Stimulated activated CD4-positive, alpha-beta T cell treated with anti-CD3 and anti-CD28 coated beads, Interleukin-2, amount 100 ng/mL, for 48 hours (primary cell): ENCODE measurements around the gene SLC19A2.
"Not testable (repeated sequence)": the region's sequence is repeated elsewhere in the genome, so short reads cannot be mapped to it uniquely, and the experiment has no call there.

Experiments used
- DNase-seq, 2 donors: peaks; one replicate each; pipeline ENCODE4 v3.0.0-alpha.2; 2020

Gene SLC19A2, protein sequence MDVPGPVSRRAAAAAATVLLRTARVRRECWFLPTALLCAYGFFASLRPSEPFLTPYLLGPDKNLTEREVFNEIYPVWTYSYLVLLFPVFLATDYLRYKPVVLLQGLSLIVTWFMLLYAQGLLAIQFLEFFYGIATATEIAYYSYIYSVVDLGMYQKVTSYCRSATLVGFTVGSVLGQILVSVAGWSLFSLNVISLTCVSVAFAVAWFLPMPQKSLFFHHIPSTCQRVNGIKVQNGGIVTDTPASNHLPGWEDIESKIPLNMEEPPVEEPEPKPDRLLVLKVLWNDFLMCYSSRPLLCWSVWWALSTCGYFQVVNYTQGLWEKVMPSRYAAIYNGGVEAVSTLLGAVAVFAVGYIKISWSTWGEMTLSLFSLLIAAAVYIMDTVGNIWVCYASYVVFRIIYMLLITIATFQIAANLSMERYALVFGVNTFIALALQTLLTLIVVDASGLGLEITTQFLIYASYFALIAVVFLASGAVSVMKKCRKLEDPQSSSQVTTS

GRCh38 chr1:169485431-169486280 is at the start of gene SLC19A2:
TSS of gene SLC19A2 (minus strand) at chr1:169485944. CDS start at chr1:169485766, 178 bp downstream.
- peak; percentile 85 for DNase-seq

GRCh38 chr1:169534653-169535052 is 48.9 kb upstream of the SLC19A2 start:
- DNase-seq, result no peak

DNA sequence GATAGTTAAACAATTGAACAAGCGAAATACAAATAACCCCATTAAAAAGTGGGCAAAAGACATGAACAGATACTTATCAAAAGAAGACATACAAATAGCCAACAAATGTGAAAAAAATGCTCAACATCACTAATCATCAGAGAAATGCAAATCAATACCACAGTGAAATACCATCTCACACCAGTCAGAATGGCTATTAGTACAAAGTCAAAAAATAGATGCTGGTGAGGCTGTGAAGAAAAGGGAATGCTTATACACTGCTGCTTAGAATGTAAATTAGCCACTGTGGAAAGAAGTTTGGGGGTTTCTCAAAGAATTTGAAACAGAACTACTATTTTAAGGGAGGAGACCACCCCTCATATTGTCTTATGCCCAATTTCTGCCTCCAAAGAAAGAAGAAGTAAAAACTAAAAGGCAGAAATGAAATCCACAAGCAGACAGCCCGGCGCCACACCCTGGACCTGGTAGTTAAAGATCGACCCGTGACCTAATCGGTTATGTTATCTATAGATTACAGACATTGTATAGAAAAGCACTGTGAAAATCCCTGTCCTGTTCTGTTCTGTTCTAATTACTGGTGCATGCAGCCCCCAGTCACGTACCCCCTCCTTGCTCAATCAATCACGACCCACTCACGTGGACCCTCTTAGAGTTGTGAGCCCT is 47.9 kb upstream of the SLC19A2 start:
- DNase-seq, result not testable (repeated sequence)

DNA sequence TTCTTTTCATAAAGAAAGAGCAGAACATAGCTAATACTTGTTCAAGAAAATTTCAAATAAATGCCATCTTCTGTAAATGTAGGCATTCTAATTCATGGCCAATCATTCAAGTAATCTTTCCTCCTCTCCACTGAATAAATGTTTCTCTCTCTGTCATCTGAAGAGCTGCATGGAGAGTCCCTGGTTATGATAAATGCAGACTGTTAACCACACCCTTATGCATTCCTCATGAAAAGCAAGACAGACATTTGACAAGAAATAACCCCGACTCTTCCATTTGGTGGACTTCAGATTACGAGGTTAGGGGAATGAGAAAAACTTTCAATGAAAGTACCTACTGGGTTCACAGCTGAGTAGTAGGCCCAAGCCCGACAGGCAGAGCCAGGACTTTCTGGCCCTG is 44.7 kb upstream of the SLC19A2 start:
- no peak for DNase-seq

GRCh38 chr1:169529068-169529642 is 43.4 kb upstream of the SLC19A2 start:
- DNase-seq, result no peak

GRCh38 chr1:169528215-169529067 is 42.7 kb upstream of the SLC19A2 start:
- no peak for DNase-seq

DNA sequence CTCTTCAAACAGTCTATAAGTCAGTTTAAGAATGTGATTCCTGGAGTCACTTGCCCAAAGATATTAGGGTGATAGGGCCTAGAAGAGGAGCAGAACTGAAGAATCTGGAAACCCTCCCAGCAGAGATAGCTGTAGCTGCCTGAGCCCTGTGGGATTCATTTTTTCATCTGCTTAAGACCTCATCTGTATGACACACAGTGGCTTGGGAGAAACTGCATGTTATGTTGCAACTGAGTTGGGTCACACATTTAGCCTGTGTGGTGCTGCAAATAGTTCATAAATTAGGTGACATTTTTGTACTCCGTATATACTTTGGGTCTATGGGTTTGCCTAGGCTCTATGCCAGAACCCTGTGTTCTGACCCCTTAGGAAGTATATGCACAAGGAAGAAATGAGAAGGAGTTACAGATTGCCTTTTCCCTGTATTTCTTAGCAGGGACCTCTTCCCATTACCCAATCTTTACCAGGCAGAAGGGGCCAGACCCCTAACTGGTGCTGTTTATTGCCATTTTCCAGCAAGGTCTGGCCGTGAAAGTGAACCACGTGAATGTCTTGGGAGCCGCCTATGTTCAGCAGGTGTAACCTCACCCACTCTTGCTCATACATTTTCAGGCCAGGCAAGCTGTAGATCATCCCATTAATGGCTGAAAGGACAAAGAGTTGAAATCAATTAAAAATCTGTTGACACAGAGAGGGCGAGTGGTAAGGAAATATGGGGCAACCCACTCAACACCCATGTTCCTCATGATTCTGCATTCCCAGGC is 41.9 kb upstream of the SLC19A2 start:
- no peak for DNase-seq

DNA sequence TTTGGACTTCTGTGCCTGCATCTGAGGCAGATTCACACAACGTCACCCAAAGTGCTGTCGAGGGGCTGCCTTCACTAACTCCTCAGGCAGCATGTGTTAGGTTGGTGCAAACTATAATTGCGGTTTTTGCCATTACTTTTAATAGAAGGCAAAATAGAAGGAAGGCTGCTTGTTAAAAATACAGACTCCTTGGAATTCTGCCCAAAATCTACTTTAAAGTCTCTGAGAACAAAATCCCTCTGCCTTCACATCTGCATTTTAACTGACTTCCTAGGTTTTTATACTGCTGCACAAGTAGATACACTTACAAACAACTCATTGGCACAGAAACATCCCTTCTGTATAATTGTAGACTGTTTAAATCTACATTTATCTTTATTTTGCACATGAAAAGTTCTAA is 41.3 kb upstream of the SLC19A2 start:
- no peak for DNase-seq

DNA sequence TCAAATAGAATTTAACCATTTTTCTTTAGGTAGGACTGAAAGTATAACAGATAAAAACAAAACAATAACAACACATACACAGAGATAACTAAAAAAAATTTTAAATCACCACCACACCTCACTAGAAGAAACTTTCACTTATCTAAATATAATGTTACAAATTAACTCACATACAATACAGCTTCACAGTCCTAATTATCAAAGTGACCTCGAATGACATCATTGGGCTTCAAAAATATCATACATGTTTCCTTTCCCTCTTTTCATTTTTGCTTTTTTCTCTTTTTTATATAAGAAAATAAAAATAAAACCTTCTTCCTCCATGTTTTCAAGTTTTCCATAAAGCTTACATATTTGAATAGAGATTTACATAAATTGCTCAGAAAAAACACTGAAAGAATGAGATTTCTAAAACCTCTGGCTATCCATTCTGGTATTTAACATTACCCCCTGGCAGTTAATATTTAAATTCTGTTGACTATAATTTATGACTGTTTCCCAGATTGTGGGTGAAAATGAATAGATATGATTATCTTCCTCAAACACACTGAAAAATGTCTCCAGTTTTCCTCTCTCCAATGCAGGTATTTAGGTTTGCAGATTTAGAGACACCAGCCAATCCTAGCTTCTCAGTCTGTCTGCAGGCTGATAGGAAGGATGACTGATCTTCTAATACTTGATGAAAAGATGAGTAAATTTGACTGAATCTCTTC is 40.5 kb upstream of the SLC19A2 start:
- DNase-seq, result no peak

- DNase-seq, result no peak
These were observed 39.6 kb upstream of the SLC19A2 start for GRCh38 chr1:169525391-169525790.

DNA sequence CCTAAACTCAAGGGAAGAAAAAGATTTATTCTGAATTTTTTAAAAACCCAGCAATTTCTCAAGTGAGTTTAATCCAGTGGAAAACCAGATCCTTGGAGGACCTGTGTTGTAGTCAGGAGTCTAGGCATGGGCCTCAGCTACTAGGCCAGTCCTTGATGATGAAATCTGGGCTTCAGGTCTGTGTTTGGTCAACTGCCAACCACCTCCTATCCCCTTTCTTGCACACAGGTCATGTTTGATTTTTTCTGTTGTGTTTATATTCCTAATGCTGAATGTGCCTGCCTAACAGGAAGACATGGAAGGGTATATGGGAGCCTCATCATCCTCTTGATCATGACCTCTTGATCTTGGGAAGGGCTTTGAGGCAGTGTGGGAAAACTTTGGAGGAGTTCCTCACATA is 38.2 kb upstream of the SLC19A2 start:
- no peak for DNase-seq

DNA sequence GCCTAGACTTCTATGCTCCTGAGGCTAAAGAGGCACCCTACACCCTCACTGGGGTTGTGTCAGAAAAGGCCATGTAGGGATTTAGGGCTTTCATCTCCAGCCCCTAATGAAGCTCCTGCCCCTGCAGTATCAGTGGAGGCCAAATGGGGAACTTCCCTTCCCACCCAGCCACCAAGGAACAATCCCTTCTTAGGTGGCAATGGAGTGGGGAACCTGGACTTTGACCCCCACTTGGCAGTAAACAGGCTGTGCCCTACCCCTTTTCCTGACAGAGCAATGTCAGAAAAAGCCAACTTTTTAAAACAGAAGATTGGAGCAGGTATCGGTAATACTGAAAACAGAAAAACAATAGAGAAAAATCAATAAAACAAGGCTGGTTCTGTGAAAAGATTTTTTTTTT is 35.5 kb upstream of the SLC19A2 start:
- DNase-seq, result no peak

DNA sequence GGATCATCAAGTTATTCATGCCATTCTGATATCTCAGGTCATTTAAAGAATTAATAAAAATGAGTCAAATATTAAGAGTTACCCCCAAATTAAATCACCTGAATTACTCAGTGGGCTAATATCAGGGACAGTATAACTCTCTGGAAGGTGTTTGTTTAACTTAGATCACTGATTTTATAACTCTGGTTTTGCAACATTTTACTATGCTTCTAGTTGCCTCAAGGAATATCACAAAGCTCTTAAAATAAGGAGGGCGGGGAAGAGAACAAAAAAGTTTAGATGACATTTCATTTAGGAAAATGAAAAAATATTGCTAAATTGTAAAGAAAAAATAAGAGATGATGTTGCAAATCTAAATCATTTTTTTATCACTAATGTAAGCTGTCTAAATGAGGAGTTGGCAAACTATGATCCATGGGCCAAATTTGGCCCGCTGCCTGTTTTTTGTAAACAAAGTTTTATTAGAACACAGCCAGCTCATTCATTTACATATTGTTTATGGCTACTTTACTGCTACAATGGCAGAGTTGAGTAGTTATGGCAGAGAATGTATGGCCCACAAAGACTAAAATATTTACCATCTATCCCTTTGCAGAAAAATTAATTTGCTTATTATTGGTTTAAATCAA is 31.9 kb upstream of the SLC19A2 start:
- DNase-seq, result no peak

DNA sequence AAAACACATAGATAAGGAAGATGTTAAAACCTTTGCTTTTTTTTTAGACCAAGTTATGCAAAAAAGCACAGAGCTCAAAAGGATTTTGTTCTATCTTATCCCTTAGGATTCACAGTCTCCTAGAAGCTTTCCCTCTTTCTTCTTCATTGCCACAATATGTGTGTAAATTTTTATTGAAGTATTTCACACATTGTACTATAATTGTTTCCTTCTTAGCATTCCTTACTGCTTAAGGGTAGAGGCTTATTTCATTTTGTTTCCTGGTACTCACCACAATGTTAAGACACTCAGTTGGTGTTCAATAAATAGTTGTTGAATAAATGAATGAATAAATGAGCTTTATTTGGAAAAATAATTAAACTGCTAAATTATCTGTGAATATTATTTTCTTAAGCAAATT is 29.9 kb upstream of the SLC19A2 start:
- no peak for DNase-seq

DNA sequence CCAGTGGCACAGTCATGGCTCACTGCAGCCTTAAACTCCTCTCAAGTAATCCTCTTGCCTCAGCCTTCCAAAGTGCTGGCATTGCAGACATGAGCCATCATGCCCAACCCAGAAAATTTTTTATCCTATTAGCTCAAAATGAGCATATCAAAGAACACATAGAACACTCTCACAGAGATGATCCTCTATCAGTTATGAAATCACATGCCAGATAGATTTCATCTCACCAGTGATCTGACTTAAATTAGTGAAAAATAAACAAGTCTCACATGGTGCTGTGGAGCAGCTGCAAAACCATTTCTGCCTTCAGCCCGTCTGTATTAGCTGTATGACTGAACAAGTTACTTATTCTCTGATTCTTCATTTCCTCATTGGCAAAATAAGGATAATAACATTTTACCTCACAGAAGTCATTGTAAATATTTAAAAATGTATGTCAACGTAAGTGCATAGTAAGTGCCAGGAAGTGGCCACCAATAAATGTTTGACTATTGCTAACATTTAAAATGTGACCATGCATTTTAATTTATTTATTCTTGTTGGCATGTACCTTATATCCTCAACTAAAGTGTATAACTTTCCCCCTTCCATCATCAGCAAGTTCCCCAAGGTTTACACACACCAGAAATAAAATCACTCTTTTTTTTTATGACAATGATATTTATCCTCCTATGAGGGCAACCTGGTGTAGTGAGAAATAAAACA is 29.0 kb upstream of the SLC19A2 start:
- no peak for DNase-seq

DNA sequence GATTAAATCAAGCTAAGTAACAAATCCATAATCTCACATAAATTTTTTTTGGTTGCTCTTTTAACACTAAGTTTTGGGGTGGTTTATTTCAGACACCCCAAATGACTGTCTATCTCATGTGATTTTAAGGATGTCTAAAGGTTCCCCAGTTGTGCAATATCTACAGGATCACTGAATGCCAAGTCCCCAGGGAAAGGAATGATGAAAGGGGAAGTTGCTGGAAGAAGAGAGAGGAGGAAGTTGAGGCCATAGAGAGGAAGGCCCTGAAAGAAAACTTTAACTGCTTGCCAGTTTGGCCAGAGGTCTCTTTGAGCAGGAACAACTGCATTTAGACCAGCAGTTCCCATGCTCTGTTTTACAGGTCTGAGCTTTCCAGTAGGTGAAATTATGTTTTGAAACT is 27.5 kb upstream of the SLC19A2 start:
- DNase-seq, result no peak

DNA sequence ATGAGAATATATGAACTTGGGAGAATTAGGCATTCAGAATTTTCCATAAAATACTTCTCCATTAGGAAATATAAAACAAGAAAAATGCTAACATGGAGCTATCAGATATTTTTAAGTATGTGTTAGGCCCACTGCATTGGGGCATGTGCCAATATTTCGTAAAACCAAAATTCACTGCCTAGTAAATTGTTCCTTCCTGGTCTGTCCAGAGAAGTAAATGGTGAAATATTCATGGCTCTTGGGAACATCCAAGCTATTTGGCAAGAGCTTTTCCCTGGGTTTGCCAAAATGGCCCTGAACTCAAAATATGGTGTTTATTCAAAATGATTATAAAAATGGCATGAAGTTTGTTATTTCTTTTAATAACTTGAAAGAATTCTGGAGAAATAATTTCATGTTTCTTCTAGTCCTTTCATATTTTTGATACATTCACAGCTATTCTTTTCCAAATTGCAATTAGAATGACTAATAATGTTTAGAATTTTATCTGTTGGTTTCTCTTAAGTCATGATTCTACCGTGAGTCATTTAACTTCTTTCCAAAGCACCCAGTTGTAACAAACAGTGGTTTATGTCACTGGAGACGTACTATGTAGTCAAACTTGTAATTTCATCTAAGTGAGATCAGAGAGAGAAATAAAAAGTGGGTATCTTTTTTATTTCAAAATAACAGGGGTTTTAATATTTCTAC is 25.7 kb upstream of the SLC19A2 start:
- DNase-seq, result no peak

DNA sequence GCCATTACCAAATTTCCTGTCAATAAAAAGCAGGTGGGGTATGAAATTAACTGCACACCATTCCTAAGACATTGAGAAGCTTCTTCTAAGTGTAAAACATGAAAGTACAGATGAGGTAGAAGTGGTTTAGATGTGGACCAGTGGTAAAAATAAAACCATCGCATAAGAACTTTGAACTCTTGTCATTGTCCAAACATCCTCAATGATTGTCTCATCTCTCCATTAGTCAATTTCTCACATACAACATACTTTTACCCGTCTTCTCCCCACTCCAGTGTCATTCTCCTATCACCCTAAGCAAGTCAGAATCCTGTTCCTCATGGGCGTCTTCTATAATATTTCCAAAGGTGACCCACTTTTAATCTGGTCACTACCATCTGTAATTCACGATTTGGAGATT is 24.3 kb upstream of the SLC19A2 start:
- no peak for DNase-seq

DNA sequence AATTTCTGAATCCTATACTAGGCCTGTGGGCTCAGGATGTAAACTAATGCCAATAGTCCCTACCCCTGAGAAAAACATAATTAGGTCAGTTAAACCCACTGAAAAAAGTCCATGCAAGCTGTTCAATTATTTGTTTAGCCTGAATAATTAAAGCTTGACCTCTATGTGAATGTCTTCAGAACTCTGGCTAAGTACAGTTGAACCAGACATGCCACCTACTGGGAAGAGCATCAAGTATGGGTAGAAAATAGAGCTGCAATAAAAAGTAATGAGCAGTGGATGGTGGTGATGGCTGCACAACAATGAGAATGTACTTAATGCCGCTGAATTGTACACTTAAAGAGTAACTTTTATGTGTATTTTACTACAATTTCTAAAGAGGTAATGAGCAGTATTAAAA is 23.6 kb upstream of the SLC19A2 start:
- no peak for DNase-seq
